ENCODE data around the gene ADCK1. TPM values are rescaled to one million over a fixed set of nuclear protein-coding genes. Genes with fewer than 3 reads are reported as not detected.
A peak's percentile ranks its signal among the peaks of the same experiment; 100 is the strongest.

Gene ADCK1
- total RNA-seq, 4 donors from 2014 or later: 3.8 to 11.1 (median 6.8) TPM

DNA sequence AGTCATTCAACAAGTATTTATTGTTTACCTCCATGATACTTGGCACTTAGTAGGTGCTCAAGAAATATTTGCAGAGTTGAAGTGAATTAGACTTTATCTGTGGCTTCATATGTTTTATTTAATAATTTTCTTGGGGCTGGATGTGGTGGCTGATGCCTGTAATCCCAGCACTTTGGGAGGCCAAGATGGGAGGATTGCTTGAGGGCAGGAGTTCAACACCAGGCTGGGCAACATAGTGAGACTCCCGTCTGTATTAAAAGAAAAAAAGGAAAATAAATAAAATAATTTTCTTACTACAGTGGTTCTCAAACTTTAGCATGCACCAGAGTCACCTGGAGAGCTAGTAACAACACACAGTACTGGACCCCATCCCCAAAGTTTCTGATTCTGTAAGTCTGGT, 905 bp downstream of the ADCK1 start:
- no peaks in the 10 kb centered on the region for H3K9me3 ChIP-seq
- peak overlapping the region in 1 of 2 donors; percentile 94 for H3K4me3 ChIP-seq
- H3K36me3 ChIP-seq: no peaks in the 10 kb centered on the region
- no peak for TF ChIP-seq EP300 (IDR thresholded peaks at IDR 0.05)
- TF ChIP-seq, protein P1, sequence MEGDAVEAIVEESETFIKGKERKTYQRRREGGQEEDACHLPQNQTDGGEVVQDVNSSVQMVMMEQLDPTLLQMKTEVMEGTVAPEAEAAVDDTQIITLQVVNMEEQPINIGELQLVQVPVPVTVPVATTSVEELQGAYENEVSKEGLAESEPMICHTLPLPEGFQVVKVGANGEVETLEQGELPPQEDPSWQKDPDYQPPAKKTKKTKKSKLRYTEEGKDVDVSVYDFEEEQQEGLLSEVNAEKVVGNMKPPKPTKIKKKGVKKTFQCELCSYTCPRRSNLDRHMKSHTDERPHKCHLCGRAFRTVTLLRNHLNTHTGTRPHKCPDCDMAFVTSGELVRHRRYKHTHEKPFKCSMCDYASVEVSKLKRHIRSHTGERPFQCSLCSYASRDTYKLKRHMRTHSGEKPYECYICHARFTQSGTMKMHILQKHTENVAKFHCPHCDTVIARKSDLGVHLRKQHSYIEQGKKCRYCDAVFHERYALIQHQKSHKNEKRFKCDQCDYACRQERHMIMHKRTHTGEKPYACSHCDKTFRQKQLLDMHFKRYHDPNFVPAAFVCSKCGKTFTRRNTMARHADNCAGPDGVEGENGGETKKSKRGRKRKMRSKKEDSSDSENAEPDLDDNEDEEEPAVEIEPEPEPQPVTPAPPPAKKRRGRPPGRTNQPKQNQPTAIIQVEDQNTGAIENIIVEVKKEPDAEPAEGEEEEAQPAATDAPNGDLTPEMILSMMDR (IDR thresholded peaks at IDR 0.05): no peak
- TF ChIP-seq POLR2AphosphoS5 (IDR thresholded peaks at IDR 0.05): no peak
- no peak for TF ChIP-seq POLR2A (IDR thresholded peaks at IDR 0.05)
- H3K4me1 ChIP-seq: peaks cover 0 to 14% (median 3%) of the 10 kb centered on the region in 3 donors
- H3K27me3 ChIP-seq: peaks cover 6% of the 10 kb centered on the region
- H3K27ac ChIP-seq: peak overlapping the region in 3 of 4 donors; percentile 90 to 93 (median 90)
- no peak for ATAC-seq
- 67 to 100% methylated on average over 1 of the region's 1 CpG for WGBS, 2 donors (ENCODE audit: low coverage in 1 of 2)

DNA sequence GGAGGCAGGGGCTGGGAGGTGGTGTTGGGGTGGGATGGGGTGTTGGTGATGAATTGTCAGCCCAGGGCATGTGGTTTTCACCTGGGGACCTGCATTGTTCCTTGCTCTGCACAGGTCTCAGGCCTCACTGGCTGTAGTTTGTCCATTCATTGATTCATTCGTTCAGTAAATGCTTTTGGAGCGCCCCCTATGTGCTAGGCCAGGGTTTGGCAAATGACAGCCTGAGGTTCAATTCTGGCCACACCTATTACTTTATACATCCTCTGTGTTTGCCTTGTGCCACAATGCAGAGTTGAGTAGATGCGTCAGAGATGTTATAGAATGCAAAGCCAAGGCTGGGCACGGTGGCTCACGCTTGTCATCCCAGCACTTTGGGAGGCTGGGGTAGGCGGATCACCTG, 4.7 kb downstream of the ADCK1 start:
- H3K4me1 ChIP-seq: peaks cover 0 to 10% (median under 1%) of the 10 kb centered on the region in 3 donors
- no peaks in the 10 kb centered on the region for H3K27me3 ChIP-seq
- no peak overlapping the region for H3K27ac ChIP-seq
- 28 to 100% methylated on average over 2 of the region's 6 CpGs for WGBS, 2 donors (ENCODE audit: low coverage in 1 of 2)
- no peak for ATAC-seq
- H3K36me3 ChIP-seq: no peaks in the 10 kb centered on the region
- H3K9me3 ChIP-seq: no peaks in the 10 kb centered on the region
- no peak overlapping the region for H3K4me3 ChIP-seq
- TF ChIP-seq EP300 (IDR thresholded peaks at IDR 0.05) (no peak), POLR2AphosphoS5 (IDR thresholded peaks at IDR 0.05) (no peak), POLR2A (IDR thresholded peaks at IDR 0.05) (no peak)
- TF ChIP-seq, protein P1 (IDR thresholded peaks at IDR 0.05): no peak

DNA sequence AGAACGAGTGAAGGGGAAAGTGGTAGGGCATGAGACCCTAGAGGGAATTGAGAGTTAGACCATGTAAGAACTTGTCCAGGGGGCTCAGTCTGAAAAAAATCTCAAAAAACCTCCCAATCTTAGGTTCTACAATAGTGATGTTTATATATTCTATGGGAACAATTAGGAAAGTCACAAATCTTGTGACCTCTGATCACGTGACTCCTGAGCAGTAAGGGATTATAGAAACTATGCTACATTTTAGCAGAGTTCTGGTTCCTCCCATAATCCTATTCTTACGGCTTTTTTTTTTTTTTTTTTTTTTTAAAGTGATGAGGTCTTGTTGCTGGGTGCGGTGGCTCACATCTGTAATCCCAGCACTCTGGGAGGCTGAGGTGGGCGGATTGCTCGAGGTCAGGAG, 5.8 kb downstream of the ADCK1 start:
- WGBS, 2 donors (ENCODE audit: low coverage in 1 of 2): 70 to 76% methylated on average over 3 to 5 of the region's 6 CpGs
- TF ChIP-seq, protein P1 (IDR thresholded peaks at IDR 0.05): no peak
- TF ChIP-seq POLR2AphosphoS5 (IDR thresholded peaks at IDR 0.05) (no peak), POLR2A (IDR thresholded peaks at IDR 0.05) (no peak), EP300 (IDR thresholded peaks at IDR 0.05) (no peak)
- Histone ChIP-seq H3K27me3 (no peaks in the 10 kb centered on the region), H3K36me3 (no peaks in the 10 kb centered on the region), H3K9me3 (no peaks in the 10 kb centered on the region), H3K4me3 (no peak overlapping the region), H3K27ac (no peak overlapping the region), H3K4me1 (peaks cover 0 to 5% (median 0%) of the 10 kb centered on the region in 3 donors)
- no peak for ATAC-seq

DNA sequence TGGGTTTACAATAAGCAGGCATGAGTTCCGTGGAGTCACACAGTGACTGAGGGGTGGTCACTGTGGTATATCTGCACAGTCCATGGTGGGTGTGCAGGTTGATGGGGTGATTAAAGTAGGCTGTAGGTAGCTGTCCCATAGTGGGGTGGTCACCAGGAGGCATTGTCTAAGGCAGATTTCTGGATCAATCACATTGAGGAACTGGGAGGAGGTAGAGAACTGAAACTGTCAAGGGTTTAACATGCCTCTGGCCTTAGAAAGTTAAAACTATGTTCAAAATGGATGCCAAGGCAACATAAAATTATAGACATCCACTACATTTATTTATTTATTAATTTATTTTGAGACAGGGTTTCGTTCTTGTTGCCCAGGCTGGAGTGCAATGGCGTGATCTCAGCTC, 8.3 kb downstream of the ADCK1 start:
- Histone ChIP-seq H3K27ac (no peak overlapping the region), H3K36me3 (no peaks in the 10 kb centered on the region), H3K9me3 (no peaks in the 10 kb centered on the region), H3K27me3 (no peaks in the 10 kb centered on the region), H3K4me3 (no peak overlapping the region), H3K4me1 (no peaks in the 10 kb centered on the region)
- no peak for ATAC-seq
- WGBS, 2 donors (ENCODE audit: low coverage in 1 of 2): 97 to 100% methylated on average over 3 of the region's 3 CpGs
- no peak for TF ChIP-seq POLR2A (IDR thresholded peaks at IDR 0.05)
- TF ChIP-seq, protein P1 (IDR thresholded peaks at IDR 0.05): no peak
- TF ChIP-seq EP300 (IDR thresholded peaks at IDR 0.05): no peak
- no peak for TF ChIP-seq POLR2AphosphoS5 (IDR thresholded peaks at IDR 0.05)

DNA sequence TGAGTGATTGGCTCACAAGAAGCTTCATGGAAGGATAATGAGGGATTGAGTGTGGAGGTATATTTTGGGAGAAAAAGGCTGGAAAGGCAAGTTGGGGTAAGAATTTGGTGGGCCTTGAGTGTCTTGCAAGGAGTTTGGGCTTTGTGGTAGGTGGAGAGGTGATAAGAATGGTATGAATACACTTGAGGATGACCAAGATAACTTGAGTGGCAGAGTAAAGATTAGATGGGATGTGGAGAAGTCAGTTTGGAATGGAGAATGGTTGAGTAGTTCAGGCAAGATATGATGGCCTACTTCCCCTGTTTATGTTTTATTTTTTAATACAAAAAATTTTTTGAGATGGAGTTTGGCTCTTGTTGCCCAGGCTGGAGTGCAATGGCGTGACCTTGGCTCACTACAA, 9.1 kb downstream of the ADCK1 start:
- Histone ChIP-seq H3K27ac (no peak overlapping the region), H3K27me3 (no peaks in the 10 kb centered on the region), H3K4me1 (no peaks in the 10 kb centered on the region), H3K9me3 (no peaks in the 10 kb centered on the region), H3K36me3 (no peaks in the 10 kb centered on the region), H3K4me3 (no peak overlapping the region)
- 100% methylated on average over 1 of the region's 1 CpG; no CpG with 5 or more reads in 1 of the 2 donors for WGBS, 2 donors (ENCODE audit: low coverage in 1 of 2)
- no peak for ATAC-seq
- TF ChIP-seq POLR2A (IDR thresholded peaks at IDR 0.05) (no peak), POLR2AphosphoS5 (IDR thresholded peaks at IDR 0.05) (no peak), EP300 (IDR thresholded peaks at IDR 0.05) (no peak)
- TF ChIP-seq, protein P1 (IDR thresholded peaks at IDR 0.05): no peak
